ENCODE data around the gene PRSS2. TPM values are rescaled to one million over a fixed set of nuclear protein-coding genes. Genes with fewer than 3 reads are reported as not detected.
A peak's percentile ranks its signal among the peaks of the same experiment; 100 is the strongest.

PRSS2 gene
- total RNA-seq, 1 experiment from 2014 or later, result 0.40 TPM

DNA sequence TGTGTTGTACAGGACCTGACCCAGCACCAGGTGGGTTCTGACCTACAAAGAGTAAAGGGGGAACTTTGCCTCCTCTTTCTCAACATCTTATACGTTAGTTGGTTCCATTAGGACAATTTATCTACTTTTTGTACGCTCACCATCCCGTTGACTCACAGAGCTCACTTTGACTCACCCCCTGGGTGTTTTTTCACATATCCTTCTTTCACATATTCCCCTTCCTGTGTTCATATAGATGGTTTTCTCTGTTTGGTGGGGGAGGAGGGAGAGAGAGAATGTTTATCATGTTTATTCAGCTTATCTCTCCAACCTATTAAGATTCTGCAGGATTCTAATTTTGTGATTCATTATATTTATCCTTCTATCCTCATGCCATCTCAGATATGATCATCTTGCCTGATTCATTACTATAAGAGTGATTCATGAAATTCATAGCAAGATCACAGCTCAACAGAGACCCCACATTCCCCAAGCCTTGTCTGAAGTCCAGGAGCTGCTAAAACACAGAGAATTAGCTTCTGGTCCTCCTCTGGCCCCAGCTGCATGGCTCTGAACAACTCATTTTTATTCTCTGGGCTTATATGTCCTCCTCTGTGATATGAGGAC lies 37.2 kb downstream of the PRSS2 start:
- peak; percentile 37 for ATAC-seq
- H3K27ac ChIP-seq (ENCODE audit: low read length), result peak overlapping the region; percentile 98
- BruUV-seq (replicated peaks), result no TSS peak

DNA sequence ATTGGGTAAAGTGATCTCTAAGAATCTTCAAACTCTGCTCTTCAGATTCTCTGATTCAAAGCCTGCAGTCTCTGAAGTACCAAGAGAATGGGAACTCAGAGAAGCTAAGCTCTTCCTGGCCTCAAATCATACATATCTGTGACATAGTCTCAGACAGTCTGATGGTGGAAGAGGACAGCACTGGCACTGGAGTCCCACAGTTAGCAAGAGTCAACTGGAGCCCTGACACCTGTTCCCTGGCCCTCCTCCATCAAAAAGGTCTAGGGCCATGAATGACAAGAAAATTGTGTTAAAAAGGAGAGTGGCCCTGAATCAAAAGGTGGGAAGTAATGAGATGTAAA lies 37.7 kb downstream of the PRSS2 start:
- intact Hi-C loops (cut with micrococcal nuclease), result no loop called here
- peak overlapping the region; percentile 98 for H3K9ac ChIP-seq (ENCODE audit: low read length)

More for the DNA sequence above, 37.2 kb downstream of the PRSS2 start:
- Histone ChIP-seq H3K4me1 (ENCODE audit: insufficient read depth, low read length) (peaks cover 58% of the 10 kb centered on the region), H3K36me3 (ENCODE audit: low read depth, low read length) (peaks cover 11% of the 10 kb centered on the region), H3K9ac (ENCODE audit: low read length) (peak overlapping the region; percentile 98), H3K27me3 (ENCODE audit: low read length) (no peaks in the 10 kb centered on the region), H3K4me2 (ENCODE audit: low read length) (peak overlapping the region; percentile 74), H3F3A (ENCODE audit: low read length, unreplicated experiment) (peaks cover 19% of the 10 kb centered on the region), H3K9me3 (ENCODE audit: low read length) (no peaks in the 10 kb centered on the region), H2AFZ (ENCODE audit: low read length) (no peak overlapping the region), H3K4me3 (ENCODE audit: low read length) (peak overlapping the region; percentile 36; the same call in 1 of the 2 replicates), H3K9me2 (replicated peaks; ENCODE audit: low read length) (no peaks in the 10 kb centered on the region), H3K79me2 (ENCODE audit: low read length) (peaks cover 10% of the 10 kb centered on the region; the same call in 1 of the 2 replicates), H4K20me1 (ENCODE audit: low read length) (no peaks in the 10 kb centered on the region)
- ChIA-PET POLR2A (ENCODE audit: unreplicated experiment) (interaction anchor here (0.5 to 1.3 kb wide), 4 partner anchors 10 to 300 kb away, joined by 3 to 7 read pairs (median 4); no protein-coding TSS in a partner anchor), CTCF (interaction anchor here (0.6 to 8.1 kb wide), 8 partner anchors 8 to 66 kb away, joined by 3 to 90 read pairs (median 4); no protein-coding TSS in a partner anchor)
- TF ChIP-seq EZH2 (IDR thresholded peaks at IDR 0.05; ENCODE audit: low read length, unreplicated experiment), result no peak
- TF ChIP-seq, protein P1, sequence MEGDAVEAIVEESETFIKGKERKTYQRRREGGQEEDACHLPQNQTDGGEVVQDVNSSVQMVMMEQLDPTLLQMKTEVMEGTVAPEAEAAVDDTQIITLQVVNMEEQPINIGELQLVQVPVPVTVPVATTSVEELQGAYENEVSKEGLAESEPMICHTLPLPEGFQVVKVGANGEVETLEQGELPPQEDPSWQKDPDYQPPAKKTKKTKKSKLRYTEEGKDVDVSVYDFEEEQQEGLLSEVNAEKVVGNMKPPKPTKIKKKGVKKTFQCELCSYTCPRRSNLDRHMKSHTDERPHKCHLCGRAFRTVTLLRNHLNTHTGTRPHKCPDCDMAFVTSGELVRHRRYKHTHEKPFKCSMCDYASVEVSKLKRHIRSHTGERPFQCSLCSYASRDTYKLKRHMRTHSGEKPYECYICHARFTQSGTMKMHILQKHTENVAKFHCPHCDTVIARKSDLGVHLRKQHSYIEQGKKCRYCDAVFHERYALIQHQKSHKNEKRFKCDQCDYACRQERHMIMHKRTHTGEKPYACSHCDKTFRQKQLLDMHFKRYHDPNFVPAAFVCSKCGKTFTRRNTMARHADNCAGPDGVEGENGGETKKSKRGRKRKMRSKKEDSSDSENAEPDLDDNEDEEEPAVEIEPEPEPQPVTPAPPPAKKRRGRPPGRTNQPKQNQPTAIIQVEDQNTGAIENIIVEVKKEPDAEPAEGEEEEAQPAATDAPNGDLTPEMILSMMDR (conservative IDR thresholded peaks at IDR 0.05; ENCODE audit: low read depth, low read length), result no peak
- TF ChIP-seq EZH2phosphoT487 (IDR thresholded peaks at IDR 0.05; ENCODE audit: borderline replicate concordance, low read length), result no peak
- peak; percentile 94 for DNase-seq
- intact Hi-C loops (cut with micrococcal nuclease), result no loop called here

More for the DNA sequence above, 37.7 kb downstream of the PRSS2 start:
- Histone ChIP-seq H3K27me3 (ENCODE audit: low read length) (no peaks in the 10 kb centered on the region), H3K4me3 (ENCODE audit: low read length) (peak overlapping the region; percentile 36; the same call in 1 of the 2 replicates), H3K4me2 (ENCODE audit: low read length) (peak overlapping the region; percentile 74), H3K36me3 (ENCODE audit: low read depth, low read length) (peaks cover 7% of the 10 kb centered on the region; the same call in 1 of the 2 replicates), H3K9me2 (replicated peaks; ENCODE audit: low read length) (no peaks in the 10 kb centered on the region), H3K79me2 (ENCODE audit: low read length) (peaks cover 10% of the 10 kb centered on the region; the same call in 1 of the 2 replicates), H4K20me1 (ENCODE audit: low read length) (no peaks in the 10 kb centered on the region), H3F3A (ENCODE audit: low read length, unreplicated experiment) (peaks cover 19% of the 10 kb centered on the region), H3K27ac (ENCODE audit: low read length) (peak overlapping the region; percentile 98), H3K9me3 (ENCODE audit: low read length) (no peaks in the 10 kb centered on the region), H2AFZ (ENCODE audit: low read length) (no peak overlapping the region), H3K4me1 (ENCODE audit: insufficient read depth, low read length) (peaks cover 60% of the 10 kb centered on the region)
- TSS peak; percentile 42 for BruUV-seq (replicated peaks)
- DNase-seq (peak; percentile 46), ATAC-seq (peak; percentile 4)
- TF ChIP-seq EZH2 (IDR thresholded peaks at IDR 0.05; ENCODE audit: low read length, unreplicated experiment) (no peak), EZH2phosphoT487 (IDR thresholded peaks at IDR 0.05; ENCODE audit: borderline replicate concordance, low read length) (no peak)
- TF ChIP-seq, protein P1 (conservative IDR thresholded peaks at IDR 0.05; ENCODE audit: low read depth, low read length), result no peak
- CTCF ChIA-PET, result interaction anchor here (0.6 to 8.1 kb wide), 5 partner anchors 9 to 44 kb away, joined by 3 to 90 read pairs (median 5); no protein-coding TSS in a partner anchor
- POLR2A ChIA-PET (ENCODE audit: unreplicated experiment), result interaction anchor here (1.0 to 1.3 kb wide), 2 partner anchors 11 to 13 kb away, joined by 3 to 7 read pairs; no protein-coding TSS in a partner anchor
